ENCODE data around the gene BLACAT1. TPM values are rescaled to one million over a fixed set of nuclear protein-coding genes. Genes with fewer than 3 reads are reported as not detected.

Gene BLACAT1
- total and polyA plus RNA-seq, 2 of the 4 experiments (the other 2 are of a cell fraction): under 0.01 to 0.05 TPM

DNA sequence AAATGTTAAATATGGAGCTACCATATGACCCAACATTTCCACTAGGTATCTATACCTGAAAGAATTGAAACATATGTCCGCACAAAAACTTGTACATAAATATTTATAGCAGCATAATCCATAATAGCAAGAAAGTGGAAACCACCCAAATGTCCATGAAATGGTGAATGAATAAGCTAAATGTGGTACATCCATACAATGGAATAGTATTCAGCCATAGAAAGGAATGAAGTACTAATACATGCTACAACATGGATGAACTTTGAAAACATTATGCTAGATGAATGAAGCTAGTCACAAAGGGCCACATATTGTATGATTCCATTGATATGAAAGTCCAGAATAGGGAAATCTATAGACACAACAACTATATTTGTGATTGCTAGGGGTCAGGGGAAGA is 20.0 kb upstream of the BLACAT1 start:
- intact Hi-C loops (cut with micrococcal nuclease): no loop called here
- H2BK20ac ChIP-seq (ENCODE audit: low read depth, low read length): no peak overlapping the region
- H2BK120ac ChIP-seq (ENCODE audit: low read depth, low read length): no peak overlapping the region
- H3K4ac ChIP-seq (ENCODE audit: low read depth, low read length): no peak overlapping the region
- no peak overlapping the region for H3K9ac ChIP-seq (ENCODE audit: low read depth, low read length)
- no CpG with 5 or more reads among the region's 1 CpG for WGBS, 2 experiments (ENCODE audit: extremely low coverage in 2 of 2, insufficient read length in 1 of 2)
- H3K56ac ChIP-seq (ENCODE audit: extremely low read depth, insufficient read depth, low read length): no peak overlapping the region
- DNase-seq (no peak), ATAC-seq (ENCODE audit: low read depth) (no peak)
- no peak overlapping the region for H2BK15ac ChIP-seq (ENCODE audit: low read depth, low read length)
- H2BK5ac ChIP-seq (ENCODE audit: low read depth, low read length, poor library complexity, severe bottlenecking): no peak overlapping the region
- H3K9me3 ChIP-seq (ENCODE audit: control insufficient read depth, insufficient read depth, low read length): peaks cover 4% of the 10 kb centered on the region; the same call in 1 of the 2 replicates
- BruUV-seq (replicated peaks): no TSS peak
- H3K9me1 ChIP-seq (ENCODE audit: insufficient read depth, low read length): no peaks in the 10 kb centered on the region
- H3K4me3 ChIP-seq (ENCODE audit: insufficient read depth, low read depth, low read length): no peak overlapping the region
- H3K23ac ChIP-seq (ENCODE audit: low read depth, low read length): no peak overlapping the region
- H2AFZ ChIP-seq (replicated peaks; ENCODE audit: low read length, poor library complexity): no peak overlapping the region
- H3K14ac ChIP-seq (replicated peaks; ENCODE audit: low read depth, low read length): no peak overlapping the region
- no peak overlapping the region for H4K91ac ChIP-seq (ENCODE audit: insufficient read depth, low read depth, low read length)
- TF ChIP-seq MAZ (IDR thresholded peaks at IDR 0.05; ENCODE audit: borderline replicate concordance, low read depth, low read length) (no peak), CEBPB (IDR thresholded peaks at IDR 0.05; ENCODE audit: low read depth, low read length) (no peak), FOS (IDR thresholded peaks at IDR 0.05; ENCODE audit: low read depth, low read length) (no peak), BHLHE40 (IDR thresholded peaks at IDR 0.05; ENCODE audit: low read depth, low read length) (no peak), SMC3 (IDR thresholded peaks at IDR 0.05; ENCODE audit: low read depth, low read length) (no peak), RCOR1 (IDR thresholded peaks at IDR 0.05; ENCODE audit: insufficient replicate concordance, low read length) (no peak), NFE2L2 (IDR thresholded peaks at IDR 0.05; ENCODE audit: low read depth, low read length) (no peak), RFX5 (IDR thresholded peaks at IDR 0.05; ENCODE audit: low read depth, low read length) (no peak)
- ChIA-PET CTCF (interaction anchor here (1.1 to 1.7 kb wide), 2 partner anchors 9 to 122 kb away, joined by 3 to 8 read pairs; no protein-coding TSS in a partner anchor), POLR2A (ENCODE audit: unreplicated experiment) (no interaction called here)
- dilution Hi-C loops (cut with HindIII; ENCODE audit: low sequenced_read_pairs, unreplicated experiment): no loop called here
- no peak overlapping the region for H4K5ac ChIP-seq (ENCODE audit: low read depth, low read length)
- H3K36me3 ChIP-seq (ENCODE audit: control insufficient read depth, insufficient read depth, low read length): no peaks in the 10 kb centered on the region
- no peak overlapping the region for H2AK5ac ChIP-seq (ENCODE audit: low read depth, low read length)
- H2AK9ac ChIP-seq (replicated peaks; ENCODE audit: low read depth, low read length, poor library complexity): no peak overlapping the region
- H3K79me1 ChIP-seq (ENCODE audit: low read depth in 1 of 2, low read length in 2 of 2): no peaks in the 10 kb centered on the region
- in situ Hi-C loops (cut with MboI; ENCODE audit: low sequenced_read_pairs): no loop called here
- no peaks in the 10 kb centered on the region for H3K4me1 ChIP-seq (ENCODE audit: control insufficient read depth, insufficient read depth, low read length)
- H3K27me3 ChIP-seq (ENCODE audit: control insufficient read depth, insufficient read depth, low read length): peaks cover 17% of the 10 kb centered on the region
- H4K20me1 ChIP-seq (ENCODE audit: insufficient read depth, low read length): no peaks in the 10 kb centered on the region
- no peak overlapping the region for H3K18ac ChIP-seq (ENCODE audit: low read depth, low read length)
- H4K8ac ChIP-seq (ENCODE audit: low read depth in 2 of 2, low read length in 2 of 2): no peak overlapping the region
- H3K27ac ChIP-seq (ENCODE audit: insufficient read depth, low read length): no peak overlapping the region
- H3K4me2 ChIP-seq (ENCODE audit: low read depth, low read length): no peak overlapping the region

All from IMR-90 (cell line).